Nephron progenitor cell (in vitro differentiated cells): ENCODE measurements around the gene ERCC6L2.

ENCODE experiments used
- DNase-seq: peaks from one replicate; pipeline ENCODE4 v3.0.0; 2021
- H3K27ac Mint-ChIP-seq: 2 replicates; pipeline ENCODE4 v1.8.0; 2021; ENCODE audit warnings: mild to moderate bottlenecking, moderate library complexity, mixed read lengths
- H3K27me3 Mint-ChIP-seq: 2 replicates; pipeline ENCODE4 v1.8.0; 2021; ENCODE audit warnings: mild to moderate bottlenecking, low read depth, mixed read lengths; ENCODE audit not compliant: poor library complexity
- H3K36me3 Mint-ChIP-seq: 2 replicates; pipeline ENCODE4 v1.8.0; 2021; ENCODE audit warnings: low read depth, mixed read lengths
- H3K4me1 Mint-ChIP-seq: 2 replicates; pipeline ENCODE4 v1.8.0; 2021; ENCODE audit warnings: mixed read lengths
- H3K4me3 Mint-ChIP-seq: 2 replicates; pipeline ENCODE4 v1.8.0; 2021; ENCODE audit warnings: mild to moderate bottlenecking, moderate library complexity, mixed read lengths
- H3K9me3 Mint-ChIP-seq: 2 replicates; pipeline ENCODE4 v1.8.0; 2021; ENCODE audit warnings: mild to moderate bottlenecking, moderate library complexity, mixed read lengths
- TF ChIP-seq, protein P1 (sequence below): fragments of 200-600 bp; sonication (generic); IDR thresholded peaks from 2 replicates; pipeline ENCODE4 v1.5.0; 2021; ENCODE audit warnings: antibody characterized with exemption

Gene ERCC6L2

GRCh38 chr9:96006961-96007360 lies 131.5 kb downstream of the ERCC6L2 start:
- peaks cover 25% of the 10 kb centered on the region for H3K4me1 Mint-ChIP-seq
- H3K4me3 Mint-ChIP-seq: no peak overlapping the region
- DNase-seq: no peak
- TF ChIP-seq, protein P1, sequence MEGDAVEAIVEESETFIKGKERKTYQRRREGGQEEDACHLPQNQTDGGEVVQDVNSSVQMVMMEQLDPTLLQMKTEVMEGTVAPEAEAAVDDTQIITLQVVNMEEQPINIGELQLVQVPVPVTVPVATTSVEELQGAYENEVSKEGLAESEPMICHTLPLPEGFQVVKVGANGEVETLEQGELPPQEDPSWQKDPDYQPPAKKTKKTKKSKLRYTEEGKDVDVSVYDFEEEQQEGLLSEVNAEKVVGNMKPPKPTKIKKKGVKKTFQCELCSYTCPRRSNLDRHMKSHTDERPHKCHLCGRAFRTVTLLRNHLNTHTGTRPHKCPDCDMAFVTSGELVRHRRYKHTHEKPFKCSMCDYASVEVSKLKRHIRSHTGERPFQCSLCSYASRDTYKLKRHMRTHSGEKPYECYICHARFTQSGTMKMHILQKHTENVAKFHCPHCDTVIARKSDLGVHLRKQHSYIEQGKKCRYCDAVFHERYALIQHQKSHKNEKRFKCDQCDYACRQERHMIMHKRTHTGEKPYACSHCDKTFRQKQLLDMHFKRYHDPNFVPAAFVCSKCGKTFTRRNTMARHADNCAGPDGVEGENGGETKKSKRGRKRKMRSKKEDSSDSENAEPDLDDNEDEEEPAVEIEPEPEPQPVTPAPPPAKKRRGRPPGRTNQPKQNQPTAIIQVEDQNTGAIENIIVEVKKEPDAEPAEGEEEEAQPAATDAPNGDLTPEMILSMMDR: no peak
- peaks cover 3% of the 10 kb centered on the region for H3K27me3 Mint-ChIP-seq
- peaks cover 18% of the 10 kb centered on the region for H3K9me3 Mint-ChIP-seq
- no peak overlapping the region for H3K27ac Mint-ChIP-seq
- peaks cover 46% of the 10 kb centered on the region for H3K36me3 Mint-ChIP-seq

GRCh38 chr9:96008502-96009222 lies 133.2 kb downstream of the ERCC6L2 start:
- H3K4me1 Mint-ChIP-seq: peaks cover 25% of the 10 kb centered on the region
- peaks cover 36% of the 10 kb centered on the region for H3K36me3 Mint-ChIP-seq
- no peak overlapping the region for H3K4me3 Mint-ChIP-seq
- H3K27ac Mint-ChIP-seq: no peak overlapping the region
- TF ChIP-seq, protein P1: no peak
- H3K27me3 Mint-ChIP-seq: no peaks in the 10 kb centered on the region
- H3K9me3 Mint-ChIP-seq: peaks cover under 1% of the 10 kb centered on the region
- no peak for DNase-seq

- no peak for DNase-seq
- TF ChIP-seq, protein P1: no peak
- Mint-ChIP-seq H3K27ac (no peak overlapping the region), H3K9me3 (no peaks in the 10 kb centered on the region), H3K4me3 (peak overlapping the region; percentile 10), H3K36me3 (peaks cover 37% of the 10 kb centered on the region), H3K4me1 (peaks cover 25% of the 10 kb centered on the region), H3K27me3 (no peaks in the 10 kb centered on the region)
These were observed 133.7 kb downstream of the ERCC6L2 start for GRCh38 chr9:96009223-96009602.

DNA sequence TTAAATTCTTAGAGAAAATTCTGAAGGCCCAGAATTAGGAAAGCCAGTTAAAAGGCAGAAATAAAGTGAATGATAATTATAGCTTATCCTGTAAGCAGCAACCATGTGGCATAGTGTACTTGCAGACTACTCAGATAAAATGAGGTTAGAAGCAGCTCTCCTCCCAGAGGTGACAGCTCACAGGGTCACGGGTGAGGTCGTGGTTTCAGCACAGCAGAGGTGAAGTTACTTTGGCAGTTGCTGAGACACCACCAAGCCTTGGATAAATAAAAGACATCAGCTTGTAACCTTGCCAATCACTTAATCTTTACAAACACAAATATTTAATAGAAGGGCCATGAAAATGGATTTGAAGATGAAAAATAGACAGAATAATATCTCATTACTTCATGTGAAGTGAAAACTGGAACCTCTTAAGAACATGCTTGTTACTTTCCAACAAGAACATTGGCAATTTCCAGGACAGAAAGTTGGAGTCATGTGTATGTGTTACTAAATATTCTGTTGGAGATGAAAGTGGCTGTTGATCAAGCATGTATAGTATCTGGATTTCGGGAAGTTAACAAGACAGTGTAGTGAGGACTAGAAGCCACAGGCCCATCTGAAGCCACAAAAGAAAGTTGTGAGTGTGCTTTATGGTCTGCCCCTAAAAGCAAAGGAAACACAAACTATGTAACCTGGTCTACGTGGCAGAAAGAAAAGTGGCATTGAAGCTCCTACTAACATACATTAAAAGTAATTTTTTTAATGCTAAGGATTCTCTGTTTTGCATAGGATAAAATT lies 134.4 kb downstream of the ERCC6L2 start:
- Mint-ChIP-seq H3K36me3 (peaks cover 42% of the 10 kb centered on the region), H3K4me3 (no peak overlapping the region), H3K27ac (no peak overlapping the region), H3K4me1 (peaks cover 25% of the 10 kb centered on the region), H3K9me3 (no peaks in the 10 kb centered on the region), H3K27me3 (no peaks in the 10 kb centered on the region)
- no peak for DNase-seq
- TF ChIP-seq, protein P1: no peak

DNA sequence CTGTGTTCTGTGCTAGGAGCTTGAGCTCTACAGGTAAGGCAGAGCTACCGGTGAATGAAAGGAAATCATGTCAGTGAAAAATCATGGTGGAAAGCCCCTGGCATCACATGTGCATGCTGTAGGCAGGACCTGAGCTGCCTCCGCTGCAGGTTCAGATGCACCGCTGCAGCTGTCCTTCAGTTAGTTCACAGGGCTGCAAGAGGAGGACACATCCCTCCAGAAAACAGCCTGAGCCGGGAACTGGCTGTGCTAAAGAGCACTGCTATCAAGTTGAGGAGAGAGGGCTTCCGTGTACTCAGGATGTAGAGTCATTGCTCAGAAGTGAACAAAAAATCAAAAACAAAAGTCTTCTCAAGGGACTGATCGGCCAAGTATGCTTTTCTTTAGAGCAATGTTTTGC lies 138.6 kb downstream of the ERCC6L2 start:
- no peak overlapping the region for H3K27ac Mint-ChIP-seq
- no peaks in the 10 kb centered on the region for H3K27me3 Mint-ChIP-seq
- peaks cover 22% of the 10 kb centered on the region for H3K4me1 Mint-ChIP-seq
- H3K36me3 Mint-ChIP-seq: peaks cover 46% of the 10 kb centered on the region
- TF ChIP-seq, protein P1: no peak
- no peak overlapping the region for H3K4me3 Mint-ChIP-seq
- no peaks in the 10 kb centered on the region for H3K9me3 Mint-ChIP-seq
- no peak for DNase-seq
